Parathyroid adenoma (tissue), 2 donors: Measurements from ENCODE around the gene JPH3.

ENCODE experiments used
- H2AFZ ChIP-seq: fragments of 300-600 bp; sonication (generic); one replicate; pipeline ENCODE4 v1.7.0; 2017; ENCODE audit warnings: antibody characterized with exemption, mild to moderate bottlenecking
- H3K27ac ChIP-seq: fragments of 300-600 bp; sonication (generic); one replicate; pipeline ENCODE4 v1.7.0; 2017
- H3K27me3 ChIP-seq: fragments of 300-600 bp; sonication (generic); one replicate; pipeline ENCODE4 v1.7.0; 2017; ENCODE audit warnings: low read length; ENCODE audit not compliant: control insufficient read depth, insufficient read depth
- H3K36me3 ChIP-seq: fragments of 300-600 bp; sonication (generic); one replicate; pipeline ENCODE4 v1.7.0; 2017; ENCODE audit warnings: low read length; ENCODE audit not compliant: control insufficient read depth, insufficient read depth
- H3K4me1 ChIP-seq: fragments of 300-600 bp; sonication (generic); one replicate; pipeline ENCODE4 v1.7.0; 2017; ENCODE audit warnings: control low read depth
- H3K4me2 ChIP-seq: fragments of 300-600 bp; sonication (generic); one replicate; pipeline ENCODE4 v1.7.0; 2017; ENCODE audit warnings: low read length
- H3K4me3 ChIP-seq: fragments of 300-600 bp; sonication (generic); one replicate; pipeline ENCODE4 v1.7.0; 2017; ENCODE audit warnings: low read depth, low read length
- H3K79me2 ChIP-seq: fragments of 300-600 bp; sonication (generic); one replicate; pipeline ENCODE4 v1.7.0; 2017; ENCODE audit warnings: control low read depth
- H3K9ac ChIP-seq: fragments of 300-600 bp; sonication (generic); one replicate; pipeline ENCODE4 v1.7.0; 2017; ENCODE audit warnings: mild to moderate bottlenecking
- H3K9me3 ChIP-seq: fragments of 300-600 bp; sonication (generic); one replicate; pipeline ENCODE4 v1.7.0; 2017; ENCODE audit warnings: low read length; ENCODE audit not compliant: control insufficient read depth
- CTCF ChIP-seq: fragments of 300-600 bp; sonication (generic); IDR thresholded peaks from one replicate; pipeline ENCODE4 v1.7.0; 2017; ENCODE audit warnings: antibody characterized with exemption, mild to moderate bottlenecking
- donor health status: primary hyperparathyroidism.

Gene JPH3

GRCh38 chr16:87607871-87608270 is 5.6 kb downstream of the JPH3 start:
- Histone ChIP-seq H3K4me1 (no peaks in the 10 kb centered on the region), H3K4me3 (no peak overlapping the region), H3K9me3 (no peaks in the 10 kb centered on the region), H3K27ac (no peak overlapping the region), H3K27me3 (no peaks in the 10 kb centered on the region), H3K9ac (no peak overlapping the region), H3K36me3 (no peaks in the 10 kb centered on the region), H3K79me2 (no peaks in the 10 kb centered on the region), H2AFZ (no peak overlapping the region), H3K4me2 (no peak overlapping the region)
- TF ChIP-seq CTCF = no peak

- no peak overlapping the region for H3K4me3 ChIP-seq
- H3K79me2 ChIP-seq = no peaks in the 10 kb centered on the region
- H3K27ac ChIP-seq = no peak overlapping the region
- H3K36me3 ChIP-seq = no peaks in the 10 kb centered on the region
- H3K9ac ChIP-seq = no peak overlapping the region
- H3K27me3 ChIP-seq = no peaks in the 10 kb centered on the region
- no peak overlapping the region for H2AFZ ChIP-seq
- H3K4me1 ChIP-seq = no peaks in the 10 kb centered on the region
- TF ChIP-seq CTCF = no peak
- no peak overlapping the region for H3K4me2 ChIP-seq
- H3K9me3 ChIP-seq = no peaks in the 10 kb centered on the region
Measured at GRCh38 chr16:87608400-87608985, 6.2 kb downstream of the JPH3 start.

- no peaks in the 10 kb centered on the region for H3K27me3 ChIP-seq
- H3K27ac ChIP-seq = no peak overlapping the region
- H3K9ac ChIP-seq = no peak overlapping the region
- no peaks in the 10 kb centered on the region for H3K4me1 ChIP-seq
- H2AFZ ChIP-seq = no peak overlapping the region
- no peaks in the 10 kb centered on the region for H3K9me3 ChIP-seq
- H3K4me3 ChIP-seq = no peak overlapping the region
- H3K4me2 ChIP-seq = no peak overlapping the region
- no peaks in the 10 kb centered on the region for H3K36me3 ChIP-seq
- TF ChIP-seq CTCF = no peak
- H3K79me2 ChIP-seq = no peaks in the 10 kb centered on the region
Measured at GRCh38 chr16:87610026-87610425, 7.7 kb downstream of the JPH3 start.

- H3K4me2 ChIP-seq = no peak overlapping the region
- H3K27me3 ChIP-seq = no peaks in the 10 kb centered on the region
- H3K36me3 ChIP-seq = no peaks in the 10 kb centered on the region
- TF ChIP-seq CTCF = no peak
- no peak overlapping the region for H2AFZ ChIP-seq
- H3K4me1 ChIP-seq = no peaks in the 10 kb centered on the region
- H3K27ac ChIP-seq = no peak overlapping the region
- H3K79me2 ChIP-seq = no peaks in the 10 kb centered on the region
- H3K9ac ChIP-seq = no peak overlapping the region
- H3K4me3 ChIP-seq = no peak overlapping the region
- H3K9me3 ChIP-seq = no peaks in the 10 kb centered on the region
Measured at GRCh38 chr16:87611456-87611855, 9.1 kb downstream of the JPH3 start.

- Histone ChIP-seq H3K9ac (no peak overlapping the region), H3K36me3 (no peaks in the 10 kb centered on the region), H3K9me3 (no peaks in the 10 kb centered on the region), H3K4me1 (no peaks in the 10 kb centered on the region), H3K79me2 (no peaks in the 10 kb centered on the region), H3K27ac (no peak overlapping the region), H3K27me3 (no peaks in the 10 kb centered on the region), H3K4me2 (no peak overlapping the region), H3K4me3 (no peak overlapping the region), H2AFZ (no peak overlapping the region)
- TF ChIP-seq CTCF = no peak
Measured at GRCh38 chr16:87613961-87614360, 11.7 kb downstream of the JPH3 start.
